Measurements from ENCODE around the gene CCDC167. TPM values are rescaled to one million over a fixed set of nuclear protein-coding genes. Genes with fewer than 3 reads are reported as not detected.

Gene CCDC167
- total RNA-seq, 1 experiment from 2014 or later, result 27.8 TPM

DNA sequence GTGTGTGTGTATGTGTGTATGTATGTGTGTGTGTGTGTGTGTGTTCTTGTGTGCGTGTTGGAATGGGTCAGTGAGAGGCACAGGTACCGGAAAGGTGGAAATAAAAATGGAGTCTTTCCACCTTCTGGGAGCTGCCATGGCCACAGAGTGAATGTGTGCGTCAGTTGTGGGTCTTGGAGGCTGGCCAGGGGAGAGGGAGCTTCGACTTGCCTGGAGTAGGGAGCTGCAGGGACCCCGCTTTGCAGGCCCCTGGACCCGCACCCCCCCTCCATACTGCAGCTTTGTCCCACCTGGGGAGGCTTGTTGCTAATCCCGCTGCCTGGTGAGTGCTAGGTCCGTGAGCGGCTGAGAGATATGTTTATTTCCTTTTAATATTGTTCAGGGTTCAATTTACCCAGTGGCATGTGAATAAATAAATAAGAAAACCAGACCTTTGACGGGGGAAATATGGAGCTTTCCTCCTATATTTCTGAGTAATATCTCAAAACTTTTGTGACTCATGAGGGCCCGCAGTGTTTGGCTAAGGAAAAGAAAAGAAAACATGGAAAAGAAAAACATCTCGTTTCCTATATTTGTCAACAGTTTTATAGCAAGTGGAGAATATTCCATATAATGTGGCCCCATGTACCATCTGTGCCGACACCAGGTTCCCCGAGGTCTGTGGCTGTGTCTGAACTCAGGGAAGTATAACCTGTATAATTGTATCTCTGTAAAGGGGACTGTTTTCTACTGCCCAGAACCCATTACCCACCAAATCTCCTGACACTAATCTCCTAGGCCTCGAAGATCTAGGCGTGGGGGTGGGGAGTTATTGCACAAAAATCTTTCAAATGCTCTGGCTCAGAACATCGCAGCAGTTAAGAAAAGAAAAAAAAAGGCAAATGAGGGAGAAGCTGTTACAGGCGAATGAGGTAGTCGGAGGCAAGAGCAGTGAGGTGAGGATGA, 24.6 kb upstream of the CCDC167 start:
- ChIA-PET CTCF (interaction anchor here (1.8 kb wide), 1 partner anchor 14 kb away, joined by 4 read pairs; no protein-coding TSS in a partner anchor), RAD21 (ENCODE audit: low non-redundant PET in 1 of 2, low total read pairs in 2 of 2, uncharacterized antibody in 2 of 2, unreplicated experiment in 2 of 2) (no interaction called here), POLR2A (no interaction called here)
- intact Hi-C loops (cut with micrococcal nuclease), result no loop called here
- no TSS peak for BruUV-seq (replicated peaks)
- Histone ChIP-seq H3K4me2 (ENCODE audit: low read length) (no peak overlapping the region), H3K27ac (ENCODE audit: low read depth, low read length) (no peak overlapping the region), H3K4me1 (ENCODE audit: control insufficient read depth in 1 of 2, insufficient read depth in 2 of 2, low read length in 2 of 2) (no peaks in the 10 kb centered on the region), H3K9me3 (ENCODE audit: control insufficient read depth in 1 of 2, insufficient read depth in 1 of 2, low read depth in 1 of 2, low read length in 2 of 2) (no peaks in the 10 kb centered on the region), H3K9me2 (ENCODE audit: insufficient read depth) (no peaks in the 10 kb centered on the region), H3K79me2 (ENCODE audit: insufficient read depth, low read length) (no peaks in the 10 kb centered on the region), H4K20me1 (ENCODE audit: insufficient read depth) (no peaks in the 10 kb centered on the region), H2AFZ (ENCODE audit: low read depth, low read length, poor library complexity, severe bottlenecking) (no peak overlapping the region), H3K4me3 (replicated peaks in 1 of 2; ENCODE audit: low read depth in 1 of 2, low read length in 2 of 2) (no peak overlapping the region), H3K9ac (ENCODE audit: low read length) (no peak overlapping the region), H3K36me3 (ENCODE audit: control insufficient read depth in 1 of 2, insufficient read depth in 2 of 2, low read length in 2 of 2) (no peaks in the 10 kb centered on the region), H3K27me3 (ENCODE audit: insufficient read depth, low read length) (peaks cover 7% of the 10 kb centered on the region; the same call in 1 of the 2 replicates)
- no peak for ATAC-seq
- DNase-seq (ENCODE audit: low read depth, low spot score), result no peak
- TF ChIP-seq TCF7L2 (IDR thresholded peaks at IDR 0.05; ENCODE audit: borderline replicate concordance, extremely low read depth, insufficient read depth, insufficient read length) (no peak), EZH2phosphoT487 (IDR thresholded peaks at IDR 0.05; ENCODE audit: borderline replicate concordance) (no peak), SRF (IDR thresholded peaks at IDR 0.05; ENCODE audit: low read depth) (no peak), ZFX (IDR thresholded peaks at IDR 0.05) (no peak), JUND (IDR thresholded peaks at IDR 0.05) (no peak), YY1 (IDR thresholded peaks at IDR 0.05; ENCODE audit: extremely low read depth, insufficient replicate concordance, low read depth, low read length) (no peak), SP1 (IDR thresholded peaks at IDR 0.05; ENCODE audit: low read depth) (no peak), EGR1 (IDR thresholded peaks at IDR 0.05; ENCODE audit: low read depth) (no peak), EZH2 (IDR thresholded peaks at IDR 0.05) (no peak), CBX3 (IDR thresholded peaks at IDR 0.05; ENCODE audit: low read depth) (no peak), ZNF274 (IDR thresholded peaks at IDR 0.05; ENCODE audit: low read depth, low read length) (no peak), CEBPB (IDR thresholded peaks at IDR 0.05; ENCODE audit: low read depth) (no peak), SIN3A (IDR thresholded peaks at IDR 0.05; ENCODE audit: low read depth) (no peak), POLR2A (IDR thresholded peaks at IDR 0.05; ENCODE audit: borderline replicate concordance, extremely low read depth, insufficient read depth, insufficient read length) (no peak)
- TF ChIP-seq, protein P1, sequence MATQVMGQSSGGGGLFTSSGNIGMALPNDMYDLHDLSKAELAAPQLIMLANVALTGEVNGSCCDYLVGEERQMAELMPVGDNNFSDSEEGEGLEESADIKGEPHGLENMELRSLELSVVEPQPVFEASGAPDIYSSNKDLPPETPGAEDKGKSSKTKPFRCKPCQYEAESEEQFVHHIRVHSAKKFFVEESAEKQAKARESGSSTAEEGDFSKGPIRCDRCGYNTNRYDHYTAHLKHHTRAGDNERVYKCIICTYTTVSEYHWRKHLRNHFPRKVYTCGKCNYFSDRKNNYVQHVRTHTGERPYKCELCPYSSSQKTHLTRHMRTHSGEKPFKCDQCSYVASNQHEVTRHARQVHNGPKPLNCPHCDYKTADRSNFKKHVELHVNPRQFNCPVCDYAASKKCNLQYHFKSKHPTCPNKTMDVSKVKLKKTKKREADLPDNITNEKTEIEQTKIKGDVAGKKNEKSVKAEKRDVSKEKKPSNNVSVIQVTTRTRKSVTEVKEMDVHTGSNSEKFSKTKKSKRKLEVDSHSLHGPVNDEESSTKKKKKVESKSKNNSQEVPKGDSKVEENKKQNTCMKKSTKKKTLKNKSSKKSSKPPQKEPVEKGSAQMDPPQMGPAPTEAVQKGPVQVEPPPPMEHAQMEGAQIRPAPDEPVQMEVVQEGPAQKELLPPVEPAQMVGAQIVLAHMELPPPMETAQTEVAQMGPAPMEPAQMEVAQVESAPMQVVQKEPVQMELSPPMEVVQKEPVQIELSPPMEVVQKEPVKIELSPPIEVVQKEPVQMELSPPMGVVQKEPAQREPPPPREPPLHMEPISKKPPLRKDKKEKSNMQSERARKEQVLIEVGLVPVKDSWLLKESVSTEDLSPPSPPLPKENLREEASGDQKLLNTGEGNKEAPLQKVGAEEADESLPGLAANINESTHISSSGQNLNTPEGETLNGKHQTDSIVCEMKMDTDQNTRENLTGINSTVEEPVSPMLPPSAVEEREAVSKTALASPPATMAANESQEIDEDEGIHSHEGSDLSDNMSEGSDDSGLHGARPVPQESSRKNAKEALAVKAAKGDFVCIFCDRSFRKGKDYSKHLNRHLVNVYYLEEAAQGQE (IDR thresholded peaks at IDR 0.05; ENCODE audit: low read depth), result no peak
- TF ChIP-seq, protein P2, sequence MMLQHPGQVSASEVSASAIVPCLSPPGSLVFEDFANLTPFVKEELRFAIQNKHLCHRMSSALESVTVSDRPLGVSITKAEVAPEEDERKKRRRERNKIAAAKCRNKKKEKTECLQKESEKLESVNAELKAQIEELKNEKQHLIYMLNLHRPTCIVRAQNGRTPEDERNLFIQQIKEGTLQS (IDR thresholded peaks at IDR 0.05), result no peak
- TF ChIP-seq, protein P3, sequence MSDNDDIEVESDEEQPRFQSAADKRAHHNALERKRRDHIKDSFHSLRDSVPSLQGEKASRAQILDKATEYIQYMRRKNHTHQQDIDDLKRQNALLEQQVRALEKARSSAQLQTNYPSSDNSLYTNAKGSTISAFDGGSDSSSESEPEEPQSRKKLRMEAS (IDR thresholded peaks at IDR 0.05), result no peak
- TF ChIP-seq, protein P4, sequence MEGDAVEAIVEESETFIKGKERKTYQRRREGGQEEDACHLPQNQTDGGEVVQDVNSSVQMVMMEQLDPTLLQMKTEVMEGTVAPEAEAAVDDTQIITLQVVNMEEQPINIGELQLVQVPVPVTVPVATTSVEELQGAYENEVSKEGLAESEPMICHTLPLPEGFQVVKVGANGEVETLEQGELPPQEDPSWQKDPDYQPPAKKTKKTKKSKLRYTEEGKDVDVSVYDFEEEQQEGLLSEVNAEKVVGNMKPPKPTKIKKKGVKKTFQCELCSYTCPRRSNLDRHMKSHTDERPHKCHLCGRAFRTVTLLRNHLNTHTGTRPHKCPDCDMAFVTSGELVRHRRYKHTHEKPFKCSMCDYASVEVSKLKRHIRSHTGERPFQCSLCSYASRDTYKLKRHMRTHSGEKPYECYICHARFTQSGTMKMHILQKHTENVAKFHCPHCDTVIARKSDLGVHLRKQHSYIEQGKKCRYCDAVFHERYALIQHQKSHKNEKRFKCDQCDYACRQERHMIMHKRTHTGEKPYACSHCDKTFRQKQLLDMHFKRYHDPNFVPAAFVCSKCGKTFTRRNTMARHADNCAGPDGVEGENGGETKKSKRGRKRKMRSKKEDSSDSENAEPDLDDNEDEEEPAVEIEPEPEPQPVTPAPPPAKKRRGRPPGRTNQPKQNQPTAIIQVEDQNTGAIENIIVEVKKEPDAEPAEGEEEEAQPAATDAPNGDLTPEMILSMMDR (IDR thresholded peaks at IDR 0.05 in 2 of 3, conservative IDR thresholded peaks at IDR 0.05 in 1 of 3; ENCODE audit: borderline replicate concordance in 1 of 3, insufficient read depth in 1 of 3, low read depth in 2 of 3, low read length in 2 of 3), result no peak
- TF ChIP-seq, protein P5, sequence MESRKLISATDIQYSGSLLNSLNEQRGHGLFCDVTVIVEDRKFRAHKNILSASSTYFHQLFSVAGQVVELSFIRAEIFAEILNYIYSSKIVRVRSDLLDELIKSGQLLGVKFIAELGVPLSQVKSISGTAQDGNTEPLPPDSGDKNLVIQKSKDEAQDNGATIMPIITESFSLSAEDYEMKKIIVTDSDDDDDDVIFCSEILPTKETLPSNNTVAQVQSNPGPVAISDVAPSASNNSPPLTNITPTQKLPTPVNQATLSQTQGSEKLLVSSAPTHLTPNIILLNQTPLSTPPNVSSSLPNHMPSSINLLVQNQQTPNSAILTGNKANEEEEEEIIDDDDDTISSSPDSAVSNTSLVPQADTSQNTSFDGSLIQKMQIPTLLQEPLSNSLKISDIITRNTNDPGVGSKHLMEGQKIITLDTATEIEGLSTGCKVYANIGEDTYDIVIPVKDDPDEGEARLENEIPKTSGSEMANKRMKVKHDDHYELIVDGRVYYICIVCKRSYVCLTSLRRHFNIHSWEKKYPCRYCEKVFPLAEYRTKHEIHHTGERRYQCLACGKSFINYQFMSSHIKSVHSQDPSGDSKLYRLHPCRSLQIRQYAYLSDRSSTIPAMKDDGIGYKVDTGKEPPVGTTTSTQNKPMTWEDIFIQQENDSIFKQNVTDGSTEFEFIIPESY (IDR thresholded peaks at IDR 0.05; ENCODE audit: extremely low read depth, insufficient replicate concordance, low read length), result no peak
